WTC11 (cell line): ENCODE results near the gene LAMTOR4. TPM values are rescaled to one million over a fixed set of nuclear protein-coding genes. Genes with fewer than 3 reads are reported as not detected.

Experiments used
- CREM ChIP-seq: sonication (generic); formaldehyde crosslinking; IDR thresholded peaks from 2 replicates; pipeline ENCODE4 v1.8.1; 2022; ENCODE audit warnings: mild to moderate bottlenecking, missing genetic modification reagents, moderate library complexity
- FOXK1 ChIP-seq: sonication (generic); formaldehyde crosslinking; IDR thresholded peaks from 2 replicates; pipeline ENCODE4 v1.8.0; 2022; ENCODE audit warnings: mild to moderate bottlenecking, moderate library complexity, missing genetic modification reagents
- FOXP1 ChIP-seq: sonication (generic); formaldehyde crosslinking; IDR thresholded peaks from 2 replicates; pipeline ENCODE4 v1.8.0; 2022; ENCODE audit warnings: missing genetic modification reagents, mild to moderate bottlenecking, moderate library complexity, borderline replicate concordance
- GTF2I ChIP-seq: fragments of 250-450 bp; sonication (Bioruptor Pico); conservative IDR thresholded peaks from 2 replicates; pipeline ENCODE4 v1.4.0; 2021; ENCODE audit warnings: mild to moderate bottlenecking
- HMGA2 ChIP-seq: fragments of 250-450 bp; sonication (Bioruptor Pico); IDR thresholded peaks from 2 replicates; pipeline ENCODE4 v1.4.0; 2021; ENCODE audit warnings: mild to moderate bottlenecking, moderate library complexity
- KAT7 ChIP-seq: sonication (generic); formaldehyde crosslinking; IDR thresholded peaks from 2 replicates; pipeline ENCODE4 v1.8.1; 2023; ENCODE audit warnings: missing genetic modification reagents, mild to moderate bottlenecking, borderline replicate concordance
- NFATC4 ChIP-seq: fragments of 250-450 bp; sonication (Bioruptor Pico); IDR thresholded peaks from 2 replicates; pipeline ENCODE4 v1.9.0; 2021; ENCODE audit warnings: mild to moderate bottlenecking
- NFE2L1 ChIP-seq: sonication (generic); formaldehyde crosslinking; IDR thresholded peaks from 2 replicates; pipeline ENCODE4 v1.8.1; 2023; ENCODE audit warnings: missing genetic modification reagents
- NFYB ChIP-seq: sonication (generic); formaldehyde crosslinking; conservative IDR thresholded peaks from 2 replicates; pipeline ENCODE4 v1.8.0; 2022; ENCODE audit warnings: low read depth, missing genetic modification reagents
- RELA ChIP-seq: sonication (generic); formaldehyde crosslinking; IDR thresholded peaks from 2 replicates; pipeline ENCODE4 v1.8.1; 2022; ENCODE audit warnings: missing genetic modification reagents, mild to moderate bottlenecking, borderline replicate concordance
- RORB ChIP-seq: fragments of 250-450 bp; sonication (Bioruptor Pico); IDR thresholded peaks from 2 replicates; pipeline ENCODE4 v1.9.0; 2021; ENCODE audit warnings: mild to moderate bottlenecking
- TCF7 ChIP-seq: sonication (generic); formaldehyde crosslinking; IDR thresholded peaks from 2 replicates; pipeline ENCODE4 v1.8.0; 2022; ENCODE audit warnings: mild to moderate bottlenecking, low read depth, missing genetic modification reagents, moderate library complexity
- ZNF232 ChIP-seq: sonication (generic); formaldehyde crosslinking; IDR thresholded peaks from 2 replicates; pipeline ENCODE4 v1.8.0; 2022; ENCODE audit warnings: mild to moderate bottlenecking, missing genetic modification reagents
- ZNF263 ChIP-seq: sonication (generic); formaldehyde crosslinking; IDR thresholded peaks from 2 replicates; pipeline ENCODE4 v1.8.1; 2022; ENCODE audit warnings: low read depth, mild to moderate bottlenecking, moderate library complexity, missing genetic modification reagents
- ZNF416 ChIP-seq: fragments of 250-450 bp; sonication (Bioruptor Pico); IDR thresholded peaks from 2 replicates; pipeline ENCODE4 v1.9.0; 2021; ENCODE audit warnings: mild to moderate bottlenecking, inconsistent platforms
- ZNF671 ChIP-seq: fragments of 250-450 bp; sonication (Bioruptor Pico); IDR thresholded peaks from 2 replicates; pipeline ENCODE4 v1.8.0; 2021; ENCODE audit warnings: mild to moderate bottlenecking
- total RNA-seq: library from RNA; stranded (reverse); gene quantifications from 3 replicates; pipeline ENCODE4 v1.2.3, GENCODE V29; 2021
- TF ChIP-seq, protein P1 (sequence below): sonication (generic); formaldehyde crosslinking; IDR thresholded peaks from 2 replicates; pipeline ENCODE4 v1.8.0; 2022; ENCODE audit warnings: missing genetic modification reagents
- TF ChIP-seq, protein P2 (sequence below): sonication (generic); formaldehyde crosslinking; IDR thresholded peaks from 2 replicates; pipeline ENCODE4 v1.8.0; 2022; ENCODE audit warnings: mild to moderate bottlenecking, missing genetic modification reagents
- TF ChIP-seq, protein P3 (sequence below): sonication (generic); formaldehyde crosslinking; conservative IDR thresholded peaks from 2 replicates; pipeline ENCODE4 v1.8.1; 2023; ENCODE audit warnings: mild to moderate bottlenecking, low read depth, missing genetic modification reagents, moderate library complexity
- TF ChIP-seq, protein P4 (sequence below): fragments of 200-600 bp; IDR thresholded peaks from 2 replicates; pipeline ENCODE4 v1.8.0; 2022; ENCODE audit warnings: antibody characterized with exemption
- TF ChIP-seq, protein P5 (sequence below): sonication (generic); formaldehyde crosslinking; IDR thresholded peaks from 2 replicates; pipeline ENCODE4 v1.8.0; 2023; ENCODE audit warnings: missing genetic modification reagents, mild to moderate bottlenecking, borderline replicate concordance
- TF ChIP-seq, protein P6 (sequence below): sonication (generic); formaldehyde crosslinking; conservative IDR thresholded peaks from 2 replicates; pipeline ENCODE4 v1.8.1; 2022; ENCODE audit warnings: mild to moderate bottlenecking, missing genetic modification reagents
- TF ChIP-seq, protein P7 (sequence below): fragments of 250-450 bp; sonication (Bioruptor Pico); IDR thresholded peaks from 2 replicates; pipeline ENCODE4 v1.8.0; 2021; ENCODE audit warnings: mild to moderate bottlenecking
- TF ChIP-seq, protein P8 (sequence below): sonication (generic); formaldehyde crosslinking; IDR thresholded peaks from 2 replicates; pipeline ENCODE4 v1.8.0; 2022; ENCODE audit warnings: mild to moderate bottlenecking, missing genetic modification reagents

The LAMTOR4 gene
- total RNA-seq, 1 experiment from 2014 or later, result 199 TPM

DNA sequence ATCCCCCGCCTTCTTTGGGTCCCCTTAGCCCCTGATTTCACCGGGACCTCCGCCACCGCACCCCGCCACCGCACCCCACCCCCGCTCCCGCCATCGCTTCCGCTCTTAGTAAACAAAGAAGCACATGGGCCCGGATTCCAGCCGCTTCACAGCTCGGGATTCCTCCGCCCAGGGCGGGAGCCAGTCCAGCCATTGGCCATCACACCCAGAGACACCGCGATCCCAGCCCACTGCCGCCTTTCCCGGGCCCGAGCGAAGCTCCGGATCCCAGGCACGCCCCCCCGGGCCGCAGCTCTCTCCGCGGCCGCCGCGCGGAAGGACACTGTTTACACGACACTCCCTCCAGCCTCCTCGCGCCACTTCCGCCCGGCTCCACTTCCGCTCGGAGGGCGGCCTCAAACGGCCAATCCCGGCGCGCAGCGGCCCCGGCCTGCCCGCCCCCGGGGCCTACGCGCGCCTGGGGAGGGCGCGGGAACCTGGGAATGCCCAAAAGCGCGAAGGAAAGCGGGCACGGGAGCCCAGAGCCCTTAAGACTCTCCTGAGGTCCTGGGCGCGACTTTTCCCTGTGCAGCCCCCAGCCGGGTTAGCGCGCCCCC is 48.2 kb upstream of the LAMTOR4 start (continued):
- TF ChIP-seq, protein P1, sequence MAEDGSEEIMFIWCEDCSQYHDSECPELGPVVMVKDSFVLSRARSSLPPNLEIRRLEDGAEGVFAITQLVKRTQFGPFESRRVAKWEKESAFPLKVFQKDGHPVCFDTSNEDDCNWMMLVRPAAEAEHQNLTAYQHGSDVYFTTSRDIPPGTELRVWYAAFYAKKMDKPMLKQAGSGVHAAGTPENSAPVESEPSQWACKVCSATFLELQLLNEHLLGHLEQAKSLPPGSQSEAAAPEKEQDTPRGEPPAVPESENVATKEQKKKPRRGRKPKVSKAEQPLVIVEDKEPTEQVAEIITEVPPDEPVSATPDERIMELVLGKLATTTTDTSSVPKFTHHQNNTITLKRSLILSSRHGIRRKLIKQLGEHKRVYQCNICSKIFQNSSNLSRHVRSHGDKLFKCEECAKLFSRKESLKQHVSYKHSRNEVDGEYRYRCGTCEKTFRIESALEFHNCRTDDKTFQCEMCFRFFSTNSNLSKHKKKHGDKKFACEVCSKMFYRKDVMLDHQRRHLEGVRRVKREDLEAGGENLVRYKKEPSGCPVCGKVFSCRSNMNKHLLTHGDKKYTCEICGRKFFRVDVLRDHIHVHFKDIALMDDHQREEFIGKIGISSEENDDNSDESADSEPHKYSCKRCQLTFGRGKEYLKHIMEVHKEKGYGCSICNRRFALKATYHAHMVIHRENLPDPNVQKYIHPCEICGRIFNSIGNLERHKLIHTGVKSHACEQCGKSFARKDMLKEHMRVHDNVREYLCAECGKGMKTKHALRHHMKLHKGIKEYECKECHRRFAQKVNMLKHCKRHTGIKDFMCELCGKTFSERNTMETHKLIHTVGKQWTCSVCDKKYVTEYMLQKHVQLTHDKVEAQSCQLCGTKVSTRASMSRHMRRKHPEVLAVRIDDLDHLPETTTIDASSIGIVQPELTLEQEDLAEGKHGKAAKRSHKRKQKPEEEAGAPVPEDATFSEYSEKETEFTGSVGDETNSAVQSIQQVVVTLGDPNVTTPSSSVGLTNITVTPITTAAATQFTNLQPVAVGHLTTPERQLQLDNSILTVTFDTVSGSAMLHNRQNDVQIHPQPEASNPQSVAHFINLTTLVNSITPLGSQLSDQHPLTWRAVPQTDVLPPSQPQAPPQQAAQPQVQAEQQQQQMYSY (CRISPR knock-in tag), result no peak
- TF ChIP-seq, protein P2, sequence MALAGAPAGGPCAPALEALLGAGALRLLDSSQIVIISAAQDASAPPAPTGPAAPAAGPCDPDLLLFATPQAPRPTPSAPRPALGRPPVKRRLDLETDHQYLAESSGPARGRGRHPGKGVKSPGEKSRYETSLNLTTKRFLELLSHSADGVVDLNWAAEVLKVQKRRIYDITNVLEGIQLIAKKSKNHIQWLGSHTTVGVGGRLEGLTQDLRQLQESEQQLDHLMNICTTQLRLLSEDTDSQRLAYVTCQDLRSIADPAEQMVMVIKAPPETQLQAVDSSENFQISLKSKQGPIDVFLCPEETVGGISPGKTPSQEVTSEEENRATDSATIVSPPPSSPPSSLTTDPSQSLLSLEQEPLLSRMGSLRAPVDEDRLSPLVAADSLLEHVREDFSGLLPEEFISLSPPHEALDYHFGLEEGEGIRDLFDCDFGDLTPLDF (CRISPR knock-in tag), result no peak
- no peak for TF ChIP-seq NFATC4 (CRISPR knock-in tag)
- TF ChIP-seq RELA, result no peak
- peak; percentile 67 for TF ChIP-seq NFYB
- TF ChIP-seq ZNF263 (CRISPR knock-in tag), result no peak
- TF ChIP-seq CREM (CRISPR knock-in tag), result peak; percentile 73; the same call in 1 of the 2 replicates
- TF ChIP-seq, protein P3, sequence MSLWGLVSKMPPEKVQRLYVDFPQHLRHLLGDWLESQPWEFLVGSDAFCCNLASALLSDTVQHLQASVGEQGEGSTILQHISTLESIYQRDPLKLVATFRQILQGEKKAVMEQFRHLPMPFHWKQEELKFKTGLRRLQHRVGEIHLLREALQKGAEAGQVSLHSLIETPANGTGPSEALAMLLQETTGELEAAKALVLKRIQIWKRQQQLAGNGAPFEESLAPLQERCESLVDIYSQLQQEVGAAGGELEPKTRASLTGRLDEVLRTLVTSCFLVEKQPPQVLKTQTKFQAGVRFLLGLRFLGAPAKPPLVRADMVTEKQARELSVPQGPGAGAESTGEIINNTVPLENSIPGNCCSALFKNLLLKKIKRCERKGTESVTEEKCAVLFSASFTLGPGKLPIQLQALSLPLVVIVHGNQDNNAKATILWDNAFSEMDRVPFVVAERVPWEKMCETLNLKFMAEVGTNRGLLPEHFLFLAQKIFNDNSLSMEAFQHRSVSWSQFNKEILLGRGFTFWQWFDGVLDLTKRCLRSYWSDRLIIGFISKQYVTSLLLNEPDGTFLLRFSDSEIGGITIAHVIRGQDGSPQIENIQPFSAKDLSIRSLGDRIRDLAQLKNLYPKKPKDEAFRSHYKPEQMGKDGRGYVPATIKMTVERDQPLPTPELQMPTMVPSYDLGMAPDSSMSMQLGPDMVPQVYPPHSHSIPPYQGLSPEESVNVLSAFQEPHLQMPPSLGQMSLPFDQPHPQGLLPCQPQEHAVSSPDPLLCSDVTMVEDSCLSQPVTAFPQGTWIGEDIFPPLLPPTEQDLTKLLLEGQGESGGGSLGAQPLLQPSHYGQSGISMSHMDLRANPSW (CRISPR knock-in tag), result no peak
- TF ChIP-seq, protein P4, sequence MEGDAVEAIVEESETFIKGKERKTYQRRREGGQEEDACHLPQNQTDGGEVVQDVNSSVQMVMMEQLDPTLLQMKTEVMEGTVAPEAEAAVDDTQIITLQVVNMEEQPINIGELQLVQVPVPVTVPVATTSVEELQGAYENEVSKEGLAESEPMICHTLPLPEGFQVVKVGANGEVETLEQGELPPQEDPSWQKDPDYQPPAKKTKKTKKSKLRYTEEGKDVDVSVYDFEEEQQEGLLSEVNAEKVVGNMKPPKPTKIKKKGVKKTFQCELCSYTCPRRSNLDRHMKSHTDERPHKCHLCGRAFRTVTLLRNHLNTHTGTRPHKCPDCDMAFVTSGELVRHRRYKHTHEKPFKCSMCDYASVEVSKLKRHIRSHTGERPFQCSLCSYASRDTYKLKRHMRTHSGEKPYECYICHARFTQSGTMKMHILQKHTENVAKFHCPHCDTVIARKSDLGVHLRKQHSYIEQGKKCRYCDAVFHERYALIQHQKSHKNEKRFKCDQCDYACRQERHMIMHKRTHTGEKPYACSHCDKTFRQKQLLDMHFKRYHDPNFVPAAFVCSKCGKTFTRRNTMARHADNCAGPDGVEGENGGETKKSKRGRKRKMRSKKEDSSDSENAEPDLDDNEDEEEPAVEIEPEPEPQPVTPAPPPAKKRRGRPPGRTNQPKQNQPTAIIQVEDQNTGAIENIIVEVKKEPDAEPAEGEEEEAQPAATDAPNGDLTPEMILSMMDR, result no peak
- TF ChIP-seq, protein P5, sequence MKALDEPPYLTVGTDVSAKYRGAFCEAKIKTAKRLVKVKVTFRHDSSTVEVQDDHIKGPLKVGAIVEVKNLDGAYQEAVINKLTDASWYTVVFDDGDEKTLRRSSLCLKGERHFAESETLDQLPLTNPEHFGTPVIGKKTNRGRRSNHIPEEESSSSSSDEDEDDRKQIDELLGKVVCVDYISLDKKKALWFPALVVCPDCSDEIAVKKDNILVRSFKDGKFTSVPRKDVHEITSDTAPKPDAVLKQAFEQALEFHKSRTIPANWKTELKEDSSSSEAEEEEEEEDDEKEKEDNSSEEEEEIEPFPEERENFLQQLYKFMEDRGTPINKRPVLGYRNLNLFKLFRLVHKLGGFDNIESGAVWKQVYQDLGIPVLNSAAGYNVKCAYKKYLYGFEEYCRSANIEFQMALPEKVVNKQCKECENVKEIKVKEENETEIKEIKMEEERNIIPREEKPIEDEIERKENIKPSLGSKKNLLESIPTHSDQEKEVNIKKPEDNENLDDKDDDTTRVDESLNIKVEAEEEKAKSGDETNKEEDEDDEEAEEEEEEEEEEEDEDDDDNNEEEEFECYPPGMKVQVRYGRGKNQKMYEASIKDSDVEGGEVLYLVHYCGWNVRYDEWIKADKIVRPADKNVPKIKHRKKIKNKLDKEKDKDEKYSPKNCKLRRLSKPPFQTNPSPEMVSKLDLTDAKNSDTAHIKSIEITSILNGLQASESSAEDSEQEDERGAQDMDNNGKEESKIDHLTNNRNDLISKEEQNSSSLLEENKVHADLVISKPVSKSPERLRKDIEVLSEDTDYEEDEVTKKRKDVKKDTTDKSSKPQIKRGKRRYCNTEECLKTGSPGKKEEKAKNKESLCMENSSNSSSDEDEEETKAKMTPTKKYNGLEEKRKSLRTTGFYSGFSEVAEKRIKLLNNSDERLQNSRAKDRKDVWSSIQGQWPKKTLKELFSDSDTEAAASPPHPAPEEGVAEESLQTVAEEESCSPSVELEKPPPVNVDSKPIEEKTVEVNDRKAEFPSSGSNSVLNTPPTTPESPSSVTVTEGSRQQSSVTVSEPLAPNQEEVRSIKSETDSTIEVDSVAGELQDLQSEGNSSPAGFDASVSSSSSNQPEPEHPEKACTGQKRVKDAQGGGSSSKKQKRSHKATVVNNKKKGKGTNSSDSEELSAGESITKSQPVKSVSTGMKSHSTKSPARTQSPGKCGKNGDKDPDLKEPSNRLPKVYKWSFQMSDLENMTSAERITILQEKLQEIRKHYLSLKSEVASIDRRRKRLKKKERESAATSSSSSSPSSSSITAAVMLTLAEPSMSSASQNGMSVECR (CRISPR knock-in tag), result peak; percentile 94
- TF ChIP-seq, protein P6, sequence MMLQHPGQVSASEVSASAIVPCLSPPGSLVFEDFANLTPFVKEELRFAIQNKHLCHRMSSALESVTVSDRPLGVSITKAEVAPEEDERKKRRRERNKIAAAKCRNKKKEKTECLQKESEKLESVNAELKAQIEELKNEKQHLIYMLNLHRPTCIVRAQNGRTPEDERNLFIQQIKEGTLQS (CRISPR knock-in tag), result no peak
- TF ChIP-seq NFE2L1 (CRISPR knock-in tag), result no peak
- TF ChIP-seq HMGA2 (CRISPR knock-in tag), result no peak
- peak; percentile 46; the same call in 1 of the 2 replicates for TF ChIP-seq ZNF416 (CRISPR knock-in tag)
- TF ChIP-seq TCF7, result no peak
- TF ChIP-seq, protein P7, sequence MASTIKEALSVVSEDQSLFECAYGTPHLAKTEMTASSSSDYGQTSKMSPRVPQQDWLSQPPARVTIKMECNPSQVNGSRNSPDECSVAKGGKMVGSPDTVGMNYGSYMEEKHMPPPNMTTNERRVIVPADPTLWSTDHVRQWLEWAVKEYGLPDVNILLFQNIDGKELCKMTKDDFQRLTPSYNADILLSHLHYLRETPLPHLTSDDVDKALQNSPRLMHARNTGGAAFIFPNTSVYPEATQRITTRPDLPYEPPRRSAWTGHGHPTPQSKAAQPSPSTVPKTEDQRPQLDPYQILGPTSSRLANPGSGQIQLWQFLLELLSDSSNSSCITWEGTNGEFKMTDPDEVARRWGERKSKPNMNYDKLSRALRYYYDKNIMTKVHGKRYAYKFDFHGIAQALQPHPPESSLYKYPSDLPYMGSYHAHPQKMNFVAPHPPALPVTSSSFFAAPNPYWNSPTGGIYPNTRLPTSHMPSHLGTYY (CRISPR knock-in tag), result no peak
- peak; percentile 59; the same call in 1 of the 2 replicates for TF ChIP-seq ZNF232 (CRISPR knock-in tag)
- peak; percentile 99 for TF ChIP-seq FOXK1 (CRISPR knock-in tag)
- TF ChIP-seq FOXP1, result peak; percentile 60; the same call in 1 of the 2 replicates
- no peak for TF ChIP-seq KAT7
- TF ChIP-seq GTF2I (CRISPR knock-in tag), result no peak
- peak; percentile 76; the same call in 1 of the 2 replicates for TF ChIP-seq RORB
- TF ChIP-seq ZNF671, result no peak
- TF ChIP-seq, protein P8, sequence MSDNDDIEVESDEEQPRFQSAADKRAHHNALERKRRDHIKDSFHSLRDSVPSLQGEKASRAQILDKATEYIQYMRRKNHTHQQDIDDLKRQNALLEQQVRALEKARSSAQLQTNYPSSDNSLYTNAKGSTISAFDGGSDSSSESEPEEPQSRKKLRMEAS, result peak; percentile 95
